Esophagus squamous epithelium (tissue), 4 donors: ENCODE results near the gene HIBADH.

Experiments
- POLR2A ChIP-seq, 4 donors: fragments of 450-650 bp; IDR thresholded peaks; one replicate each; pipeline ENCODE4 v1.6.1; 2017; ENCODE audit warnings: antibody characterized with exemption in 4 of 4, mild to moderate bottlenecking in 4 of 4, moderate library complexity in 3 of 4
- TF ChIP-seq, protein P1 (sequence below), 6 experiments: fragments of 450-650 bp in 4 of 6; fragments of 200-600 bp in 2 of 6; sonication (generic) in 2 of 6; IDR thresholded peaks; one replicate each; pipeline ENCODE4 v1.5.1; 2016 to 2019; ENCODE audit warnings: antibody characterized with exemption in 6 of 6, mild to moderate bottlenecking in 4 of 6, moderate library complexity in 4 of 6

DNA sequence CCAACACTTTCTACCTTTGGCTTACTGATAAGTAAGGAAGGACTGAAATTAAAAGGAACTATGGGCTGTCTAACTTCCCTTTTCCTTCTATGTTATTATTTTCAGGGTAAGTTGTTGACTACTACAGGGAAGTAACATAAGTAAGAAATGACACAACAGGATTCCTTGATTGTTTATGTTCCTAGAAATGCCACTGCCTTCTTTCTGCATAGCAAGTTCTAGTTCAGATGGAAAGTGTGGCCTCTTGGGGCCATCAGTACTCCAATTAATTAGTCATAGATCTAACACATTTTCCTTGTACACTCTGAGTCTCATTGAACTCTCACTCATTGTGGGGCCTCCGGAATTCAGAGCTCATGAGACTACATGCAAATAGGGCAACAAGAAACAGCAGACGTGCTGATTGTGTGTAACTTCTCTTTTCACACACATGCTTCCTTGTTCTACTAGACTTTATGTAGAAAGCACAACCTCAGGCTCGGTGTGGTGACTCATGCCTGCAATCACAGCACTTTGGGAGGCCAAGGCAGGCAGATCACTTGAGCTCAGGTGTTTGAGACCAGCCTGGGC is 35.3 kb upstream of the HIBADH start:
- TF ChIP-seq POLR2A (IDR thresholded peaks at IDR 0.05): no peak
- TF ChIP-seq, protein P1, sequence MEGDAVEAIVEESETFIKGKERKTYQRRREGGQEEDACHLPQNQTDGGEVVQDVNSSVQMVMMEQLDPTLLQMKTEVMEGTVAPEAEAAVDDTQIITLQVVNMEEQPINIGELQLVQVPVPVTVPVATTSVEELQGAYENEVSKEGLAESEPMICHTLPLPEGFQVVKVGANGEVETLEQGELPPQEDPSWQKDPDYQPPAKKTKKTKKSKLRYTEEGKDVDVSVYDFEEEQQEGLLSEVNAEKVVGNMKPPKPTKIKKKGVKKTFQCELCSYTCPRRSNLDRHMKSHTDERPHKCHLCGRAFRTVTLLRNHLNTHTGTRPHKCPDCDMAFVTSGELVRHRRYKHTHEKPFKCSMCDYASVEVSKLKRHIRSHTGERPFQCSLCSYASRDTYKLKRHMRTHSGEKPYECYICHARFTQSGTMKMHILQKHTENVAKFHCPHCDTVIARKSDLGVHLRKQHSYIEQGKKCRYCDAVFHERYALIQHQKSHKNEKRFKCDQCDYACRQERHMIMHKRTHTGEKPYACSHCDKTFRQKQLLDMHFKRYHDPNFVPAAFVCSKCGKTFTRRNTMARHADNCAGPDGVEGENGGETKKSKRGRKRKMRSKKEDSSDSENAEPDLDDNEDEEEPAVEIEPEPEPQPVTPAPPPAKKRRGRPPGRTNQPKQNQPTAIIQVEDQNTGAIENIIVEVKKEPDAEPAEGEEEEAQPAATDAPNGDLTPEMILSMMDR (IDR thresholded peaks at IDR 0.05): no peak
